Ureter (tissue), 1 donor: Measurements from ENCODE around the gene FOLR3. TPM values are rescaled to one million over a fixed set of nuclear protein-coding genes. Genes with fewer than 3 reads are reported as not detected.
"Not testable (repeated sequence)": the region's sequence is repeated elsewhere in the genome, so short reads cannot be mapped to it uniquely, and the experiment has no call there.

ENCODE experiments used
- DNase-seq: peaks from one replicate; pipeline ENCODE4 v3.0.0-alpha.2; 2020; ENCODE audit warnings: low spot score
- total RNA-seq: library from RNA; stranded (reverse); gene quantifications from one replicate; pipeline ENCODE4 v1.2.4, GENCODE V29; 2023
- donor health status: DM: yes; HTN: yes; CAD: no.

Gene FOLR3
- total RNA-seq: not detected

DNA sequence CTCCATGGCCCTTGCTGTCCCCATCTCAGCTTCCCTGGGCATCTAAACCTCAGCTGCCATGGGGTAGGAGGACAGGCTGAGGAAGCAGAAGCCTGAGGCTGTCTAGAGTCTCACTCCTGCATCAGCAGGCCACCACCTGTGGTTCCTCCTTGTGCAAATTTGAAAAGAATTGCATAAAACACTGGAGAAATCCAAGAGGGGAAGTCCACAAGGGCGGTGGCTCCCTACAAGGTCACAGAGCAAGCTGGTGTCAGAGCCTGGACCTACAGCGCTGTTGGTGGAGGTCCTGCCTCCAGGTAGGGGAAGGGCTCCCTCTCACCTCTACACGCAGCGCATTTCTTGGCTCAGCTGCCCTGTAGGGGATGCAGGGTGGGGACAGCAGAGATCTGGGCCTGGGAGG, at the start of gene FOLR3:
Gene FOLR3, plus strand, starts transcription at position 253 of the 400 bp plus-strand sequence. CDS start 228 bp downstream, outside the sequence.
- not testable (repeated sequence) for DNase-seq

DNA sequence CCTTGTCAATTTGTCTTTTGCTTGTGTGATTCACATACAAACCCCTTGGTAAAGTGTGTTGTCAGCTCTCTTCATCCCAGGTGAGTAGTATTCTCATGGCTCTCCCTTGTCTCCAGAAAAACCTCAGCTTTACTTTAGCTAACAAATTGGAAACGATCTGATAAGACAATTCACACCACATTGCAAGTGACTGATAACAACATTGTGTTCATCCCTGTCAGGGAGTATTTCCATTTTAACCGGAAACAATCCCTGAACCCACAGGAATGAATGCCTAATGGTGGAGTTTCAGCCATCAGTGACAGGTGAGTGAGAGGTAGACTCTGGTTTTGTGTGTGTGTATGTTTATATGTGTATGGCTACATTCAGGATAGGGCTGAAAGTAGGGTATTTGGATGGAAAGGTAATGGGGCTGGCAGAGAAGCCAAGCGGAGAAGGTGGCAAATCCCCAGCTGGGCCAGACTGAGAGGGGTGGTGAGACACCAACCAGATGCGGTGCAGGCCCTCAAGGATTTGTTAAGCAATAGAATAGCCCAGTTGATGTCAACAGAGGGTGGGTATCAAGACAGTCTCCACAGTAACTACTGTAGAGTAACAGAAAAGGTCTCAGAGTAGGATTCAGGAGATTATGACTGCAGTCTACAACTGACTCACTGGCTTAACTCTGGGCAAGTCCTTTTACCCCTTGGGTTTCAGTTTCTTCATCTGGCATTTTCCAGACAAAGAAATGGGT, 47.3 kb upstream of the FOLR3 start:
- DNase-seq: no peak

DNA sequence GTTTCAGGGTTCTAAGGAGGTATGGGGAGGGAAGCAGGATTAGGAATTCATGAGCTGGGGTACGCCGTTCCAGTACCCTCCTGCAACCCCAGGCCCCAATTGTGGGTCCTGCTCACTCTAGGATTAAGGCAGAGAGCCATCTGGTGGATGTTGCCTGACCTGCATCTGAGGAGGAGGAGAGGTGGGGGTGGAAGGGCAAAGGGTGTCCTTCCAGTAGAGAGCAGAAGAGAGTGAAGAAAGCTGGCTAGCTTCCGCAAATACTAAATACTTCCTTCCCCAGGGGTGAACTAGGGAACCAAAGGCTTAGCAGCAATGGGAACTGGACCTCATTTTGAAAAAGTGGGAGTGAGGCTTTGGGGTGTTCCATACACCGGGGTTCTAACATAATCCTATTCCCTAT, 44.2 kb upstream of the FOLR3 start:
- peak; percentile 82 for DNase-seq

DNA sequence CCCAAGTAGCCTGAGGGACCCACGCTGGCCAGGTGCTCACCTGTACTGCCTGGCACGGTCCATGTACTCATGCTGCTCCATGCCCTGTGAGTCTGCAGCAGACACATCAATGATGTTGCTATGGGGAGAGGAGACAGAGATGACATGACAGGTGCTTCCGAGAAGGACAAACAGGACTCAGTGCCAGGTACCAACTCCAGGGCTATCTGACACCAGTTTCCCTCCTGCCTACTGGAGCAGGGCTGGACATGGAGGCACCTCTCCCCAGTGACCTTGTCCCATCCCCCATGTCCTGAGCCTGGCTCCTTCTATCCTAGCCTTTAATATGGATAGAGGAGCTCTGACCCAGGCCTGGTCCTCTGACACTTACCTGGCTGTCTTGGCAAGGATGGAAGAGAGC, 36.8 kb upstream of the FOLR3 start:
- DNase-seq: no peak

DNA sequence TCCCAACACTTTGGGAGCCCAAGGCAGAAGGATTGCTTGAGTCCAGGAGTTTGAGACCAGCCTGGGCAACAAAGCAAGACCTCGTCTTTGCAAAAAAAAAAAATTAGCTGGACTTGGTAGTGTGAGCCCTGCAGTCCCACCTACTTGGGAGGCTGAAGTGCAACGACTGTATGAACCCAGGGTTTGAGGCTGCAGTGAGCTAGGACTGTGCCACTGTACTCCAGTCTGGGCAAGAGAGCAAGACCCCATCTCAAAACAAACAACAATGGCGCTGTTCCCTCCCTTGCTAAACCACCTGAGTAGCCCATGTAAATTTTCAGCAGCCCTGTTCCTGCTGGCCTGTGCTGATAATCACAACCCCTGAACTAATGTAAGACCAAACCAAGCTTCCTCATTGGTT, 35.5 kb upstream of the FOLR3 start:
- no peak for DNase-seq

DNA sequence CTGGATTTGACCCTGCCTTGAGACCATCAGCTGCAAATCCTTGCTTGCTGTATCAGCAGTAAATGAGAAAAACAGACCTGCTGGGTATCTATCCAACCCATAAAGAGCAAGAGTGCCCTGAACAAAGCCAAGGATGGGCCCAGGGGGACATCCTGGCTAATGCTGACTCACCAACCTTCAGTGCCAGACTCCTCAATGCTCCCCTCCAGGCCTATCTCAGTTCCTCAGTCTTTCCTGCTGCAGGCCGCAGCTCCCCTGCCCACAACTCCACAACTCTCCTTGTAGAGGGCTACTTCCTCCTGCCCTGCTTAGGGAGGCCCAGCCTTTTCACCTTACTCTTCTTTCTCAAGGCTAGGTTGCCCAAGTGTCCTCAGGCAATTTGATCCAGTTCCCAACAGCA, 35.1 kb upstream of the FOLR3 start:
- no peak for DNase-seq

DNA sequence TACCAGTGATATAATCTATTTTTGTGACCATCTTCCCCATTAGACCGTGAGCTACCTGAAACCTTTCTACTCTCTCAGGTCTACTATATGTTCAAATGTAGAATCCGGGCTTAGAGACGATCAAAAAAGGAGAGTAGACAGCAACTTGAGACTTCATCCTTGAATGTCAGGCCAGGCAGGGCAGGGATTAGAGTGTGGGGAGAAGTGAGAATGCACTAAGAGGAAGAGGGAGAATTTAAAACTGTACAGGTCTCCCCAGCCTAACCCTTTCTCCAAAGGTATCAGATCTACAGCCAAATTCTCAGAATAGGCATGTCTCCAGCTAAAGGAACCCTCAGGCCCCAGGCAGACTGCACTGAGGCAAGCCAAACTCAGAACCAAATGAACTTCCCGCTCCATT, 33.4 kb upstream of the FOLR3 start:
- DNase-seq: no peak

GRCh38 chr11:72102631-72102945, 32.9 kb upstream of the FOLR3 start:
- no peak for DNase-seq

GRCh38 chr11:72102946-72103753, 32.4 kb upstream of the FOLR3 start, which contains the start of gene LAMTOR1:
Gene LAMTOR1 (minus strand): TSS chr11:72103297. CDS start chr11:72103224, 73 bp downstream.
- peak; percentile 100 for DNase-seq

DNA sequence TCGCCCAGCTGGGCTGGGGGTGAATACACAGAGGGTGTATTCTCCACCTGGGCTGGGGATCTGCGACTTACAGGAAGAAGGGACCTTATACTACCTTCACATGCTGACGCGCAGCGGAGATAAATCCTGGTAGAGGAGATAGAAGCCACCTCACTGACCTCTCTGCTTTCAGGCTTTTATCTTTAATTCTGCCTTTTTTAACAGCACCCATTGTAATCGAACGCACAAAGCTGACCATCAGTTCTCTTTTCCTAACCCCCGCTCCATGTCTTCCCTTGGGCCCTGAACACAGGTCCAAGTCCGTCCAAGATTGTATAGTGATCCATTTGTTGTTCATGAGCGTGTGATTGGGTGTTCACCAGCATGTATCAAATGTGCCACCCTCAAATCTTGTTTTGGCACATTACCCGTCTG, 31.8 kb upstream of the FOLR3 start:
- DNase-seq: no peak

- no peak for DNase-seq
Observed at GRCh38 chr11:72105888-72106287, 29.6 kb upstream of the FOLR3 start, which contains the start of gene TOMT. Gene TOMT (plus strand): TSS chr11:72105924. CDS start chr11:72105952, 28 bp downstream.

DNA sequence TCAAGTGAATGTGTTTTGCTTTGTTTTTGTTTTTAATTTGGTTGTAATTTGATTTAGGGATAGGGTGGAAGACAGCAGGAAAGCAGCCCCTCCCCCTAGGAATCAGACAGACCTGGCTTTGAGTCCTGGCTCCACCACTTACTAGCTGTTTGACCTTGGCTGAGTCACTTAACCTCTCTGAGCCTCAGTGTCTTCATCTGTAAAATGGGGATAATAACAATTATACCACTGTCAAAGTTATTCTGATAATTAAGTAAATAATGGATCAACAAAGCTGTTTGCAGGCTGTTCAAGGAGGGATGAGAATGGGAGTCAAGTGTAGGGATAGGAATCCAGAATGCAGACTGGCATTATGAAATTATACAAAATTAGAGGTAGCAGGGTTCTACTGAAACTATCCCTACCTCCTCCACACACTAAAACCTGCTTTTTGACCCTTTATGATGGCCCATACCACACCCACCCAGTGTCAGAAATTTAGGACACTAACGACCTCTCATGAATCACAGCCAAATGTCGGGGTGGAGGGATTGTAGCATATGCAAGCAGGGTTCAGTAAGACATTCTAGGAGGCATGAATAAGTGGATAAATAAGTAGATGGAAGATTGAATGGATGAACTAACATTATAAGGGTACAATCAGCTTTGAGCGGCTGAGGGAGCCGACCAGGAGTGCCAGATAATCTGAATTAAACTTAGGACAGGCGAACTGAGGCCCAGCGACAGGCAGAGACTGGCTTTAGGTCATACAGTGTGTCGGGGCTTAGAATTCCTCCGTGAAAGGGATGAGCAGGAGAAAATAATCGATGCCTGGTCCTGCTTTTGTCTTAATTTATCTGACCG, 24.0 kb upstream of the FOLR3 start:
- no peak for DNase-seq

DNA sequence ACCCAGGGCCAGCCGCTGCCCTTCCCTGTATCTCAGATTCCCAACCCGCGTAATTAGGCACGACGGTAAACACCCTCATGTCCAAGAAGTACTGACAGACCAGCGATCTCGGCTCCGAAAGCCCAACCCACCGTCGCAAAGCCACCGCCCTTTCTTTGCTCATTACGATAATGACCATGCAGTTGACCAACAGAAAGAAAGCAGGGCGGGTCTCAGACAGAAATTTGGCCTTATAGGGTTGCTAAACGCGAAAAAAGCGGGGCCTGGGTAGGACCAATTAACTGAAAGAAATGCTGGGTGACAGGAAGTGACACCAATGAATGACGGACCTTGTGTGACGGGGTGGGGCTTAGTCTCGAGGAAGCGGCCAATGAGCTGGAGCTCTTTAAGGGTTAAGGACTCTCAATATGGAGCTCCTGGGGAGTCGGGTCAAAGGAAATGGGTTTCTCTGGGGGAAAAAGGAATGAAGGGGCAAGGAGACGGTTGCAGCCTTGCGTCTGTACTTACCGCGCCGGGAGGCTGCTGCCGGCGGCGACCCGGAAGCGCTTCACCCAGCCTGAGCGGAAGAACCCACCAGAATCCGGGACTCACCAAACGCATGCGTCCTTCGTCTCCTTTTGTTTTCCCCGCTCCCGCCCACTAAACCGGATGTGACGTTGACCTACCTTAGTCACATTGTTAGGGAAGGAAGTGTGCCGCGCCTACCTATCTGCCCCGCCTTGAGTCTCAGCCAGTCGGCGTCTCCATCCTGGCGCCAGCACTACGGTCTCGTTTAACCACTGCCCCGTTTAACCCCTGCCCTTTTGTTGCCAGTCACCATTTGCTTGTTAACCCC, 23.2 kb upstream of the FOLR3 start, which contains the start of gene ANAPC15:
Gene ANAPC15, minus strand, starts transcription at position 553 of the 835 bp plus-strand sequence. CDS start 1,419 bp downstream, outside the sequence.
- DNase-seq: peak; percentile 99

DNA sequence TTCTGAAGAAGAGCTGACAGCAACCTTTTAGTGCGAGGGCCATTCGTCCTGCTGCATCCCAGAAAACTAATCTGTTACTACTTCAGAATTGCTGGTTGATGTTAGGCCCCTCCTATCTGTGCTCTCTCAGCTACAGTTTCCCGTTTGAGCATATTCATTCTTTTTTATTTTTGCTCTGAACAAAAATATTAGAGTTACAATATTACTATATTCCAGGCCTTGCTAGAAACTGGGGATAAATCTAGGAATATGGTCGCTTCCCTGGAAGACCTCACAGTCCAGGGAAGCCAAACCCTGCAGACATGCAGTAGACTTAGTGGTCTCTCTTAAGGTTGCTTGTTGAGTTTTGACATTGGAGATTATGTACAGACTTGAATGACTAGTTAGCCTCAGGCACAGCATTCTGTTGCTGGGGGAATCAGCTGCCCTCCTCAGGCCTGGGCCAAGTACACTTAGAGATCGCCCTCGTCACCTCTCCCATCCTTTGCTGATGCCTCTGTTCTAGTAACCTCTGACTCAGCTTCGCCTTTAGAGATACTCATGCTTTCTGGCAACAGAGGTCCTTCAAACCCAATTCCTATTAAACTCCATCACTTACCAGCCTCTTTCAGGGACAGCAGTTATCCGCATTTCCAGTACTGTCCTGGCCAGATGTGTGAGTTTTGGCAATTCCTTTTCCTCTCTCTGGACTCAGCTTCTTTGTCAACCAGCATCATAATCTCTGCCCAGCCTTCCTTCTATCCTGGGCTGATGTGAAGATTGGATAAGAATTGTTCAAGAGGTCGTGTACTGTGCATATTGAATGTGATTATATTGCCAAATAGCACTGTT, 22.3 kb upstream of the FOLR3 start:
- no peak for DNase-seq

DNA sequence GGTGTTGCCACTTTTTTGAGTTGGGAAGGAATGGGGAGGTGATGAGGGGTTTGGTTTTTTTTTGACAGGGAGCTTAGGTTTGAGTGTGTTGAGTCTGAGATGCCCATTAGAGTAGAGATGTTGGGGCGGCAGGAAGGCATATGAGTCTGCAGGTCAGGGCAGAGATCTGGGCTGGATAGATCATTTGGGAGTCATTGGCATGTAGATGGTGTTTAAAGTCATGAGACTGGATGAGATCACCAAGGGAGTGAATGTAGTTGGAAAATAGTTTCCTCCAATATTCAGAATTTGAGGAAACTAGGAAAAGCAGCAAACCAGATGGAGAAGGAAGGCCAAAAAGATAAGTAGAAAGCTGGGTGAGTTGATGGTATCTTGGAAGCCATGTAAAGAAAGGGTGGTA, 21.0 kb upstream of the FOLR3 start:
- DNase-seq: no peak

DNA sequence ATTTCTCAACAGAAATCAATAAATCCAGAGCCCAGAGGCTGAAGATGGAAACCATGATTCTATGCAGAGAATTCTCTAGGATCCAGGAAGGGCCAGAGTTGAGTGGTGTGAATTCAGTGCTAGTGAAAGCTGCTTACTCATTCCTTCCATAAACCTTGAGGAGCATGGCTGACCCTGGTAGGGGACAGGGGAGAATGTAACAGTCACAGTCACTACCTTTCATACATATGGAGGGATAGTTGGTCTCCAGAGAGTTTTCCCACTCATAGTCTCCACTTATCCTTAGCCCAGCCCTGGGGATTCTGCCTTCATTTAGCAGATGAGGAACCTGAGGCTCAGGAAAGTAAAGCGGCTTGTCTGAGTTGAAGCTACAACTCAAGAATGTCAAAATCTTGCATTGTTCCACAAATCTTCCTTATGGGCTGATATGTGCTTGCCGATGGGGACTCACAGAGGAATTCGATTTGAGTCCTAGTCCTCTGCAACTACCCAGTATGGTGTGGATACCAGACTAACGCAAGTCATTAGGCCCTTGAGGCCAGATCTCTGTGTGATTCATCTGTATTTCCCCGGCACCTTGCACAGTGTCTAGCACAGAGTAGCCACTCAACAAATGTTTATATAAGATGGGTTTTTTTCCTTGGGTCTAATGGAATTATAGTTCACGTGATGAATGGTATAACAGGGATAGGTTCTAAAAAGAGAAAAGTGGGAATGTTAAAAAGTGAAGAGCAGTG, 19.3 kb upstream of the FOLR3 start:
- no peak for DNase-seq

GRCh38 chr11:72119198-72119597, 16.3 kb upstream of the FOLR3 start:
- no peak for DNase-seq

GRCh38 chr11:72120930-72121329, 14.6 kb upstream of the FOLR3 start:
- DNase-seq: no peak

DNA sequence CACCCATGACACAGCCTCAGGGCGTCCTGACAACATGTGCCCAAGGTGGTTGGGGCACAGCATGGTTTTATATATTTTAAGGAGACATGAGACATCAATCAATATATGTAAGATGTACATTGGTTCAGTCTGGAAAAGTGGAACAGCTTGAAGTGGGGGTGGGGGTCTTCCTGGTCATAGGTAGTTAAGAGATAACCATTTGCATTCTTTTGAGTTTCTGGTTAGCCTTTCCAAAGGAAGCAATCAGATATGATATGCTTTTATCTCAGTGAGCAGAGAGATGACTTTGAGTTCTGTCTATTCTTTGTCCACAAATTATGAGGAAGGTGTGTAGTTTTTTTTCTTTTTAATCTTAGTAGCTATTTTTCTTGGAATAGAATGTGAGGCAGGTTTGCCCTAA, 12.9 kb upstream of the FOLR3 start:
- no peak for DNase-seq
